Endothelial cell of umbilical vein (primary cell): ENCODE measurements around the gene PIP5K1C.

Experiments used
- CTCF ChIP-seq, 2 donors: IDR thresholded peaks; 1 replicate in 1 of 2; 2 replicates in 1 of 2; pipeline ENCODE4 v1.5.1; 2011; ENCODE audit warnings: low read length in 2 of 2, mild to moderate bottlenecking in 2 of 2, moderate library complexity in 2 of 2, control low read depth in 1 of 2, inconsistent platforms in 1 of 2, low read depth in 1 of 2; ENCODE audit not compliant: insufficient read depth in 1 of 2; ENCODE audit errors: extremely low read depth in 1 of 2
- EZH2 ChIP-seq: IDR thresholded peaks from 2 replicates; pipeline ENCODE4 v1.6.1; 2012; ENCODE audit warnings: borderline replicate concordance, low read depth, mild to moderate bottlenecking, moderate library complexity, low read length, inconsistent platforms; ENCODE audit not compliant: severe bottlenecking
- FOS ChIP-seq: IDR thresholded peaks from 2 replicates; pipeline ENCODE4 v1.6.1; 2011; ENCODE audit warnings: mild to moderate bottlenecking, low read length, moderate library complexity, borderline replicate concordance; ENCODE audit not compliant: insufficient read depth
- GATA2 ChIP-seq: IDR thresholded peaks from 2 replicates; pipeline ENCODE4 v1.7.0; 2011; ENCODE audit warnings: low read depth, mild to moderate bottlenecking, moderate library complexity, mixed read lengths, low read length; ENCODE audit not compliant: insufficient read length, insufficient read depth
- JUN ChIP-seq: IDR thresholded peaks from 2 replicates; pipeline ENCODE4 v1.6.1; 2011; ENCODE audit warnings: borderline replicate concordance, low read depth; ENCODE audit not compliant: insufficient read length, insufficient read depth
- MAX ChIP-seq: IDR thresholded peaks from 2 replicates; pipeline ENCODE4 v1.6.1; 2011; ENCODE audit not compliant: insufficient read depth, insufficient read length
- MYC ChIP-seq: IDR thresholded peaks from one replicate; pipeline ENCODE4 v1.6.1; 2011; ENCODE audit warnings: mild to moderate bottlenecking, low read depth, low read length
- POLR2A ChIP-seq: IDR thresholded peaks from 2 replicates; pipeline ENCODE4 v1.6.1; 2012; ENCODE audit warnings: low read depth, mild to moderate bottlenecking, control low read depth, low read length
- POLR2AphosphoS5 ChIP-seq: IDR thresholded peaks from 2 replicates; pipeline ENCODE4 v1.6.1; 2012; ENCODE audit warnings: low read depth, mild to moderate bottlenecking, control low read depth, low read length, moderate library complexity; ENCODE audit not compliant: insufficient read depth

GRCh38 chr19:3636962-3637361 is 63.3 kb downstream of the PIP5K1C start:
- TF ChIP-seq CTCF (IDR thresholded peaks at IDR 0.05; ENCODE audit: extremely low read depth in 1 of 2, insufficient read depth in 1 of 2, low read depth in 1 of 2, low read length in 2 of 2) (no peak), MAX (no peak), POLR2AphosphoS5 (no peak), EZH2 (no peak), POLR2A (no peak), MYC (no peak), FOS (no peak), JUN (no peak), GATA2 (no peak)
